NB4 (cell line): ENCODE measurements around the gene ADAM17.

Experiments used
- CTCF ChIP-seq: IDR thresholded peaks from one replicate; pipeline ENCODE4 v1.5.1; 2012; ENCODE audit warnings: low read depth, low read length
- MYC ChIP-seq: IDR thresholded peaks from 2 replicates; pipeline ENCODE4 v1.6.1; 2011; ENCODE audit warnings: low read depth, low read length
- POLR2A ChIP-seq: IDR thresholded peaks from 2 replicates; pipeline ENCODE4 v1.6.1; 2011; ENCODE audit warnings: mild to moderate bottlenecking; ENCODE audit not compliant: insufficient read length; ENCODE audit errors: extremely low read depth
- TF ChIP-seq, protein P1 (sequence below): IDR thresholded peaks from 2 replicates; pipeline ENCODE4 v1.6.1; 2011; ENCODE audit warnings: low read depth, low read length

DNA sequence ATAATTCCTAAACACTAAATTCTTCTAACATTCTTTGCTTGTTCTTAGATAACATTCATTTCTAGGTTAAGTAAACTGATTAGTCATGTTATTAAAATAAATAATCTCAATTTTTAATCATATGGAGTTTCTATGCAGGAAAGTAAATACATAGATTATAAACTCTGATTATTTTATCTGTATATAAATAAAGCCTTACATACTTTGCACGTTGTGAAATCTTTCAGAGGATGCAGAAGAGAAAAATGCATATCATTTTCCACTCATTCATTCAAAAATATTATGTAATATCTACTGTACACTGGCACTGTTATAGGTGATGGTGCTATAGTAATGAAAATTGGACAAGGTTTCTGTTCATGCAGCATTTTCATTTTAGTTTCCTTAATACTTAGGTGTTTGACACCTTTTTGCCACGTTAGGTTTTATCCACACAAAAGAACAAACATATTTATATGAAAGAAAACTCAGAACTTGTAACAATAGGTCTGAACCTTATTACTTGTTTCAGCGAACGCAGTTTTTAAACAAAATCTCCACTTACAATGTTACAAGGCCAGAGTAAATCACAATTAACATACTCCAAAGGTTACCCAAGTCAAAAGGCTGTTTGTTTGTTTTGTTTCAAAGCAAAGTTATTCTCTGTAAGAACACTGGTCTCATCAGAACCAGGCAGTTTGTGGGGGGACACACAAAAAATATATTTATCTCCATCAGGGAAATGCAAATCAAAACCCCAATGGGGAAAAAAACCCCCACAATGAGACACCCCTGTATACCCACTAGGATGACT lies 27.4 kb downstream of the ADAM17 start:
- TF ChIP-seq POLR2A = no peak
- TF ChIP-seq CTCF = no peak
- TF ChIP-seq, protein P1, sequence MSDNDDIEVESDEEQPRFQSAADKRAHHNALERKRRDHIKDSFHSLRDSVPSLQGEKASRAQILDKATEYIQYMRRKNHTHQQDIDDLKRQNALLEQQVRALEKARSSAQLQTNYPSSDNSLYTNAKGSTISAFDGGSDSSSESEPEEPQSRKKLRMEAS = no peak
- TF ChIP-seq MYC = no peak
